Natural killer cell (primary cell): ENCODE results near the gene MPHOSPH10. TPM values are rescaled to one million over a fixed set of nuclear protein-coding genes. Genes with fewer than 3 reads are reported as not detected.

Experiments used
- ATAC-seq, 3 donors: fragments of 150-1000 bp in 2 of 3; fragments of 200-7000 bp in 1 of 3; cut with Tn5 transposase; 1 replicate in 1 of 3; 2 replicates in 2 of 3; pipeline ENCODE4 v1.10.0; 2021; ENCODE audit warnings: mild to moderate bottlenecking in 2 of 3, moderate library complexity in 2 of 3
- DNase-seq, 2 donors: peaks; one replicate each; pipeline versions ENCODE4 v3.0.0 to v3.0.0-alpha.2; 2013 to 2021; ENCODE audit warnings: mixed read lengths in 1 of 2
- H3K27ac ChIP-seq: one replicate; pipeline ENCODE4 v1.5.1; 2013; ENCODE audit warnings: mild to moderate bottlenecking, low read length
- H3K27me3 ChIP-seq: one replicate; pipeline ENCODE4 v1.6.1; 2013; ENCODE audit warnings: low read length; ENCODE audit not compliant: control insufficient read depth, insufficient read depth
- H3K36me3 ChIP-seq: one replicate; pipeline ENCODE4 v1.6.1; 2013; ENCODE audit warnings: low read length; ENCODE audit not compliant: control insufficient read depth, insufficient read depth
- H3K4me1 ChIP-seq: one replicate; pipeline ENCODE4 v1.6.1; 2013; ENCODE audit warnings: low read length; ENCODE audit not compliant: control insufficient read depth, insufficient read depth
- H3K4me3 ChIP-seq: one replicate; pipeline ENCODE4 v1.5.1; 2013; ENCODE audit warnings: low read length
- H3K9me3 ChIP-seq: one replicate; pipeline ENCODE4 v1.6.1; 2013; ENCODE audit warnings: low read length; ENCODE audit not compliant: control insufficient read depth, insufficient read depth
- H3K27ac Mint-ChIP-seq, 2 donors: one replicate each; pipeline ENCODE4 v1.8.0; 2022; ENCODE audit warnings: mild to moderate bottlenecking in 2 of 2, mixed read lengths in 2 of 2, moderate library complexity in 1 of 2
- H3K27me3 Mint-ChIP-seq, 2 donors: one replicate each; pipeline ENCODE4 v1.8.0; 2022; ENCODE audit warnings: low read depth in 2 of 2, mixed read lengths in 2 of 2
- H3K36me3 Mint-ChIP-seq: one replicate; pipeline ENCODE4 v1.8.0; 2022; ENCODE audit warnings: mixed read lengths
- H3K4me1 Mint-ChIP-seq, 2 donors: one replicate each; pipeline ENCODE4 v1.8.0; 2022; ENCODE audit warnings: mixed read lengths in 2 of 2
- H3K4me3 Mint-ChIP-seq: one replicate; pipeline ENCODE4 v1.8.0; 2022; ENCODE audit warnings: mild to moderate bottlenecking, moderate library complexity, mixed read lengths
- H3K9me3 Mint-ChIP-seq, 2 donors: one replicate each; pipeline ENCODE4 v1.8.0; 2022; ENCODE audit warnings: mixed read lengths in 2 of 2
- CTCF ChIP-seq: fragments of 200-600 bp; IDR thresholded peaks from one replicate; pipeline ENCODE4 v1.8.0; 2022; ENCODE audit warnings: antibody characterized with exemption
- WGBS: methylation state at CpG from one replicate; pipeline ENCODE4 v1.1.7; 2013; ENCODE audit warnings: missing lambda C conversion rate; ENCODE audit not compliant: insufficient coverage; 5-methylcytosine and 5-hydroxymethylcytosine counted together
- intact Hi-C: fragments of 100-400 bp; cut with micrococcal nuclease; formaldehyde crosslinking; loops from one replicate; pipeline ENCODE4 v1.14.2; 2022
- total RNA-seq, 4 donors: library from RNA; stranded (reverse); fragments of 120-200 nt in 1 of 4; gene quantifications; one replicate each; pipeline versions ENCODE4 v1.2.3 to v1.2.4, GENCODE V29; 2013 to 2022

Gene MPHOSPH10
- total RNA-seq, 3 donors from 2014 or later (not counting 1 experiment from before 2014, with no cell fraction given): 27.9 to 34.2 (median 31.4) TPM

GRCh38 chr2:71126957-71127356 lies 3.5 kb upstream of the MPHOSPH10 start:
- Mint-ChIP-seq H3K27me3 (no peaks in the 10 kb centered on the region), H3K9me3 (no peaks in the 10 kb centered on the region), H3K4me3 (no peak overlapping the region), H3K36me3 (no peaks in the 10 kb centered on the region), H3K4me1 (peaks cover 8 to 13% of the 10 kb centered on the region in 2 donors), H3K27ac (no peak overlapping the region)
- Histone ChIP-seq H3K9me3 (no peaks in the 10 kb centered on the region), H3K27me3 (no peaks in the 10 kb centered on the region), H3K4me3 (no peak overlapping the region), H3K4me1 (peaks cover 17% of the 10 kb centered on the region), H3K36me3 (peaks cover 5% of the 10 kb centered on the region), H3K27ac (no peak overlapping the region)
- no peak for TF ChIP-seq CTCF
- DNase-seq (no peak), ATAC-seq (no peak)
- WGBS: 89% methylated on average over 3 of the region's 3 CpGs
- intact Hi-C loops: no loop called here

- intact Hi-C loops: no loop called here
- H3K27ac ChIP-seq: peak overlapping the region; percentile 80
- H3K9me3 Mint-ChIP-seq: no peaks in the 10 kb centered on the region
- H3K4me1 ChIP-seq: peaks cover 17% of the 10 kb centered on the region
- no peaks in the 10 kb centered on the region for H3K9me3 ChIP-seq
- H3K27ac Mint-ChIP-seq: no peak overlapping the region
- DNase-seq: no peak
- WGBS: 4% methylated on average over 16 of the region's 18 CpGs
- no peaks in the 10 kb centered on the region for H3K27me3 ChIP-seq
- no peak for TF ChIP-seq CTCF
- H3K36me3 Mint-ChIP-seq: no peaks in the 10 kb centered on the region
- H3K4me3 ChIP-seq: peak overlapping the region; percentile 89
- H3K36me3 ChIP-seq: peaks cover 6% of the 10 kb centered on the region
- no peak overlapping the region for H3K4me3 Mint-ChIP-seq
- peaks cover 8 to 13% of the 10 kb centered on the region in 2 donors for H3K4me1 Mint-ChIP-seq
- ATAC-seq: no peak
- H3K27me3 Mint-ChIP-seq: no peaks in the 10 kb centered on the region
These were observed 1.1 kb upstream of the MPHOSPH10 start for GRCh38 chr2:71129114-71129901.

- no peaks in the 10 kb centered on the region for H3K27me3 ChIP-seq
These were observed 607 bp upstream of the MPHOSPH10 start for GRCh38 chr2:71129902-71130151.

More at GRCh38 chr2:71129902-71130151, 607 bp upstream of the MPHOSPH10 start:
- peaks cover 11% of the 10 kb centered on the region for H3K36me3 ChIP-seq
- peak overlapping the region; percentile 80 for H3K27ac ChIP-seq
- H3K27me3 Mint-ChIP-seq: no peaks in the 10 kb centered on the region
- H3K27ac Mint-ChIP-seq: no peak overlapping the region
- H3K4me3 ChIP-seq: peak overlapping the region; percentile 89
- no peaks in the 10 kb centered on the region for H3K36me3 Mint-ChIP-seq
- H3K9me3 Mint-ChIP-seq: no peaks in the 10 kb centered on the region
- peak; percentile 48 to 68 (median 54) for ATAC-seq
- no peak overlapping the region for H3K4me3 Mint-ChIP-seq
- under 1% methylated on average over 17 of the region's 17 CpGs for WGBS
- no peaks in the 10 kb centered on the region for H3K9me3 ChIP-seq
- no peak for TF ChIP-seq CTCF
- peaks cover 8 to 13% of the 10 kb centered on the region in 2 donors for H3K4me1 Mint-ChIP-seq
- intact Hi-C loops: loop anchor here (2.0 to 5.0 kb wide), 2 partner anchors 59 to 97 kb away; partner anchors contain the start of gene PAIP2B
- DNase-seq: no peak
- H3K4me1 ChIP-seq: peaks cover 17% of the 10 kb centered on the region
